Measurements from ENCODE around the gene RICTOR. TPM values are rescaled to one million over a fixed set of nuclear protein-coding genes. Genes with fewer than 3 reads are reported as not detected.

The RICTOR gene
- total RNA-seq, 6 experiments from 2014 or later, result 16.1 to 24.0 (median 20.1) TPM

DNA sequence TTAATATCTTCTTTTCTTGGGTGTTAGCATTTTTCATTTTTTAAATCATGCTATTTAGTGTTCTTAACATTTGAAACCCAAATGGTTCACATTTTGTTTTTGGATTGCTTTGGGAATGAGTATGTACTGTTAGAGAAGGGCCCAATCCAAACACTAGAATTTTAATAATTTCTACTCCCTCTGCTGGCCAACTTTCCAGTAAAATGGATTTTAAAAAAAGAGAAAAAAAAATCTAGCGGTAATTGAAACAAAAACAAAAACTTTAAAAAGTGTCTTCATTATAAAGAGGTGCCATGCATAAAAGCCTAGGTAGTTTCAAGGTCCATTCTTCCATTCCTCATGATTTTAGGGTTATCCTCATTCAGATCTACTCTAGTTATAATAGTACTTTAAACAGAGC, 32.1 kb upstream of the RICTOR start:
- Mint-ChIP-seq H3K9me3 (no peaks in the 10 kb centered on the region), H3K27me3 (ENCODE audit: insufficient read depth) (no peaks in the 10 kb centered on the region; the same call in 1 of the 2 replicates), H3K4me3 (no peak overlapping the region), H3K4me1 (ENCODE audit: low read depth) (peaks cover 57% of the 10 kb centered on the region), H3K36me3 (ENCODE audit: low read depth) (no peaks in the 10 kb centered on the region), H3K27ac (no peak overlapping the region)
- DNase-seq, result no peak
- TF ChIP-seq, protein P1, sequence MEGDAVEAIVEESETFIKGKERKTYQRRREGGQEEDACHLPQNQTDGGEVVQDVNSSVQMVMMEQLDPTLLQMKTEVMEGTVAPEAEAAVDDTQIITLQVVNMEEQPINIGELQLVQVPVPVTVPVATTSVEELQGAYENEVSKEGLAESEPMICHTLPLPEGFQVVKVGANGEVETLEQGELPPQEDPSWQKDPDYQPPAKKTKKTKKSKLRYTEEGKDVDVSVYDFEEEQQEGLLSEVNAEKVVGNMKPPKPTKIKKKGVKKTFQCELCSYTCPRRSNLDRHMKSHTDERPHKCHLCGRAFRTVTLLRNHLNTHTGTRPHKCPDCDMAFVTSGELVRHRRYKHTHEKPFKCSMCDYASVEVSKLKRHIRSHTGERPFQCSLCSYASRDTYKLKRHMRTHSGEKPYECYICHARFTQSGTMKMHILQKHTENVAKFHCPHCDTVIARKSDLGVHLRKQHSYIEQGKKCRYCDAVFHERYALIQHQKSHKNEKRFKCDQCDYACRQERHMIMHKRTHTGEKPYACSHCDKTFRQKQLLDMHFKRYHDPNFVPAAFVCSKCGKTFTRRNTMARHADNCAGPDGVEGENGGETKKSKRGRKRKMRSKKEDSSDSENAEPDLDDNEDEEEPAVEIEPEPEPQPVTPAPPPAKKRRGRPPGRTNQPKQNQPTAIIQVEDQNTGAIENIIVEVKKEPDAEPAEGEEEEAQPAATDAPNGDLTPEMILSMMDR (IDR thresholded peaks at IDR 0.05), result peak; percentile 79

DNA sequence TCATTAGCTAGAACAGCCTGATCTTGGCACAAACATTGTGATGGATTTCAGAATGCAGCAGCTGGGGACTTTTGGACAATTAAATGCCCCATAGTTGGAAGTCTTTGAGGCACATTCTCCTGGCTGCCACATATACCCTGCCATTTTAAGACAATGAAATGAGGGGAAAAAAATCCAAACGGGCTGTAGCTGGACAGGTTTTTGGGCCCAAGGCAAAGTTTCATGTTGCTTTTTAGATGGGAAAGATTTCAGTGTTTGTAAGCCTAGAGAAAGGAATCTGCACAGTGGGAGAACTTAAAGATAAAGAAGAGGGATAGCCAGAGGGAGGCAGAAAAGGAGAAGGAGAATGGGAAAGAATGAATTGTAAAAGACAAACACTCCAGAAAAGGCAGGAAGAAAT, 30.0 kb upstream of the RICTOR start:
- H3K4me3 Mint-ChIP-seq, result no peak overlapping the region

DNA sequence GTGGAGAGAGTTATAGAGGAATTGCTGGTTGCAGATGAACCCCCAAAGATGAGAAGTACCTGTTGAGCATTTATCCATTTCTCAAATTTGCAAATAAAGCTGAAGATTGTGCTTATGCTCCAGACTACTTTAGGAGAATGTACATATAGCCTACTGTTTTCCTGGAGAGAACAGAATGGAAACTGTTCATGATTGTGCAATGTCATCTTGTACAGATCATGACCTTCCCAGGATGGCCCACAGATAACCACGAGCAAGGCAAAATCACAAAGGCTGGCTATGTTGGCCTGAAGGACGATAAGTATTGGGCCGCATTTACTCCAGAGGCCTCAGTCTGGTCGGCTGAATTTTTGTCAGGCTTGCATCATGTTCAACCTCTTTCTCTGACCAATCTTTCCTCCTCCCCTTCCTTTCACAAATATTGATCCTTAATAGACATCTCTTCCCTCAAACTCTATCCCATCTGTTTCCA, 28.5 kb upstream of the RICTOR start:
- H3K27me3 Mint-ChIP-seq (ENCODE audit: insufficient read depth), result no peaks in the 10 kb centered on the region; the same call in 1 of the 2 replicates
- peak overlapping the region; percentile 68 for H3K4me3 Mint-ChIP-seq
- H3K36me3 Mint-ChIP-seq (ENCODE audit: low read depth), result no peaks in the 10 kb centered on the region
- H3K9me3 Mint-ChIP-seq, result no peaks in the 10 kb centered on the region
- DNase-seq, result no peak
- peaks cover 76% of the 10 kb centered on the region for H3K4me1 Mint-ChIP-seq (ENCODE audit: low read depth)
- TF ChIP-seq, protein P1 (IDR thresholded peaks at IDR 0.05), result no peak
- H3K27ac Mint-ChIP-seq, result peak overlapping the region; percentile 96

More for the DNA sequence above, 30.0 kb upstream of the RICTOR start:
- Mint-ChIP-seq H3K9me3 (no peaks in the 10 kb centered on the region), H3K4me1 (ENCODE audit: low read depth) (peaks cover 78% of the 10 kb centered on the region), H3K36me3 (ENCODE audit: low read depth) (no peaks in the 10 kb centered on the region), H3K27me3 (ENCODE audit: insufficient read depth) (no peaks in the 10 kb centered on the region; the same call in 1 of the 2 replicates), H3K27ac (no peak overlapping the region)
- DNase-seq, result no peak
- TF ChIP-seq, protein P1 (IDR thresholded peaks at IDR 0.05), result no peak

DNA sequence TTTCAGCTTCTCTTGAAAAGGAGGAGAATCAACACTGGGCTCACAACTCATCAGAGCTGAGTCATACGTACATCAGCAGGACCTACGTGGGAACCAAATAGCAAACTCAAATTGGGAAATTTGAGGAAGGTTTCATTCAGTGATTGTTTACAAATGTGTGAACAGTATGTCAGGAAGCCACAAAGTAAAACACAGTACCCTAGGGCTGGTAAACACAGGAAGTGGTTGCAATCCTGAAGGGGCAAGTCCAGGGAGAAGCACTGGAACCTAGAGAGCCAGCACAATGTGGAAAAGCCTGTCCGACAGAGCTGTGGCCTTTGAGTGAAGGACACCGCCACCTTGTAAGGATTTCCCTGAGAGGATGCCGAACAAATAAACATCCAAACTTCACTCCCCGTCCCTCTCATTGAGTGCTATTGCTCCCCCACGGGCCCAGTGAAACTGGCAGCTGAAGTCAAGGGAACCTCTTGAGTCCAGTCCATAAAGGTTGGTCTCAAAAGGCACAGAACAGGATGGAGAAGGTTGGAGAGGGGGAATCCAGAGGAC, 26.7 kb upstream of the RICTOR start:
- Mint-ChIP-seq H3K27ac (peak overlapping the region; percentile 96), H3K4me1 (ENCODE audit: low read depth) (peaks cover 60% of the 10 kb centered on the region), H3K4me3 (peak overlapping the region; percentile 52), H3K27me3 (ENCODE audit: insufficient read depth) (no peaks in the 10 kb centered on the region; the same call in 1 of the 2 replicates), H3K36me3 (ENCODE audit: low read depth) (no peaks in the 10 kb centered on the region), H3K9me3 (no peaks in the 10 kb centered on the region)
- DNase-seq, result peak; percentile 95
- TF ChIP-seq, protein P1 (IDR thresholded peaks at IDR 0.05), result no peak

DNA sequence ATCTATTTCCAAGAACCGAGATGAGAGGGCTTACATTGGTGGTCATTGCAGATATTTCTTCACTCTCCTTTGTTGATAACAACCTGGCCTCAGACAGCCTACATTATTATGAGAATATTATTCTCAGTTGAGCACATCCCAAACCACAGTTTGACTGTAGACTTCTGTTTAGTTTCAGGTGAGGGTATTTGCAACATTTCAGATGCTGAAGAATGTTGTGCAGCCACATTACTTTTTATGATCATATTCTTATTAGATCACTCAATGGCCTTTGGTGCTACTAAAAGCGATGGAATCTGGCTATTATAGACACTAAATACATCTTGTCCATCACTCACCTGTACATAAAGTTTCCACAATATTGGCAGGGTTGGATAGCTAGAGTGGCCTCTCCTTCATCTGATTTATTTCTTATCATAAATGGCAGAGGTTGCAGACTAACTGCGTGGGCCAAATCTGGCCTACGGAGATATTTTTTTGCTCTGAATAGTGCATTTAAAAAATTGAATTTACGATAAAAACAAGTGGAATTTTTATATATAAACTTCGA, 26.2 kb upstream of the RICTOR start:
- Mint-ChIP-seq H3K27me3 (ENCODE audit: insufficient read depth) (no peaks in the 10 kb centered on the region; the same call in 1 of the 2 replicates), H3K4me1 (ENCODE audit: low read depth) (peaks cover 58% of the 10 kb centered on the region), H3K36me3 (ENCODE audit: low read depth) (no peaks in the 10 kb centered on the region), H3K27ac (peak overlapping the region; percentile 96), H3K9me3 (no peaks in the 10 kb centered on the region), H3K4me3 (peak overlapping the region; percentile 52; the same call in 1 of the 2 replicates)
- DNase-seq, result no peak
- TF ChIP-seq, protein P1 (IDR thresholded peaks at IDR 0.05), result no peak
